GM21515 (cell line): Measurements from ENCODE around the gene ISX.
"Not testable (repeated sequence)": the region's sequence is repeated elsewhere in the genome, so short reads cannot be mapped to it uniquely, and the experiment has no call there.

Experiments
- ATAC-seq: cut with Tn5 transposase; IDR thresholded peaks from one replicate; pipeline ENCODE4 v1.9.1; 2021; ENCODE audit not compliant: unreplicated experiment

ISX gene

DNA sequence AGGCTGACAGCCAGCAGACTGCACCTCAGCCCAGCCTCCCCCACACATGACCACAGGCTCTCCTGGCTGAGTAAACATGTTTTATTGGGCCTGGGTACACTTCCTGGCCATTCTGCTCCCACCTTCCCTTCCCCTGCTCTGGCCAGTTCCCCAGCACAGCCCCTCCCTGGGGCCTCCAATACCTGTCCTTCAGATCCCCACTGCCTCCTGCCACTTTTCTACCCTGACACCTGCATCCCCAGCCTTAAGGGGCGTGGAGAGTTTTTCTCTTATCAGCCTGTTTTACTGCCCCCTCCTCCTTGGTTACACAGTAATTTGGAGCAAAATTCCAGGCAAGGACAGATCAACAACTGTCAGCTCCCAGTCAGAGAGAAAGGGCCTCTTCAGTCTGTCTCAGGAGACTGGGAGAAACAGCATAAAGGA is at the start of gene ISX:
TSS of gene ISX (plus strand) at position 363 of the 423 bp plus-strand sequence. CDS start 930 bp downstream, outside the sequence.
- no peak for ATAC-seq

DNA sequence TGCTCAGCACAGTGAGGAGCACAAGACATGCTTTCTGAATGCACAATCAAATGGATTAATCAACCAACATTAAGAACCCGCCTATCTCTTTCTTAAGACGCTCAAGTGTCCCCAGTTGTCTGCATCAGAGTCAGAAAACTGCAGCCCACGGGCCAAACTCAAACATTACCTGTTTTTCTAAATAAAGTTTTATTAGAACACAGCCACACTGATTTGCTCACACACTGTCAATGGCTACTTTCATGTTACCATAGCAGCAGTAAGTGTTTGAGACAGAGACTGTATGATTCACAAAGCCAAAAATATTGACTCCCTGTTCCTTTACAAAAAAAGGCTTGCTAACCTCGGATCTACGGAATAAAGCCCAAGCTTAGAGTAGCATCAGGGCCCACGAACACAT is 49.0 kb upstream of the ISX start:
- no peak for ATAC-seq

DNA sequence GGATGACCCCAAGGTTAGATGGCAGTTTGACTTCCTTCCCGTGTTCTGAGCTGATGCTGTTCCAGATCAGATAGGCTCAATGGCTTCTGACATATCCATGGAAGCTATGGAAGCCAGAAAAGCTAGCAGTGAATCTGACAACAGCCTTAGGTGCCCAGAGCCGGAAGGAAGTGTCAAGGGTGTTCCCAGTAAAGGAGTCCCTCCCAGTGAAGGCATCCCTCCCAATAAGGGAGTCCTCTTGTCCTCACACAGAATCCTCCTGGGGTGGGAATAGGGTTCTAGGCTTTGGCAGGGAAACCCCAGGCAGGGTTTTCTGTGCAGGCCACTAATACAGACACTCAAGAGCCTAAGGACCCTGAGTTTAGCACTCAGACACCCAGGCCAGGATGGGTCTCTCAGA is 47.0 kb upstream of the ISX start:
- ATAC-seq, result no peak

DNA sequence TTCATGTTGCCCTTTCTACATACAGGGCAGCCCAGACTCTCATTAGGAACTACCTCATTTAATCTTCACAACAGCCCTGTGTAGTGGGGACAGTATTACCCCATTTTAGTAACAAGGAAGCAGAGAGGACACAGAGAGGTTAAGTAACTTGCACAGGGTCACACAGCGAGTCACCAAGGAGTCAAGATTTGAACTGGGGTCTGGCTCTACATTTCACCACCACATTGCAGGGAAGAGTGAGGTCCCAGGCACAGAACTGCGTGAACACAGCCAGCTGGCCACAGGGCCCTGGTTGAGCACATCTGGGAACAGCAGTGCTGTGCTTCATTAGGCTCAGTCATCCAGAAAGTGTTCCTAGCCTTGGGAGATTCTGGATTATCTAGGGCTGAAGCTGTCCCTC is 45.4 kb upstream of the ISX start:
- ATAC-seq, result no peak

DNA sequence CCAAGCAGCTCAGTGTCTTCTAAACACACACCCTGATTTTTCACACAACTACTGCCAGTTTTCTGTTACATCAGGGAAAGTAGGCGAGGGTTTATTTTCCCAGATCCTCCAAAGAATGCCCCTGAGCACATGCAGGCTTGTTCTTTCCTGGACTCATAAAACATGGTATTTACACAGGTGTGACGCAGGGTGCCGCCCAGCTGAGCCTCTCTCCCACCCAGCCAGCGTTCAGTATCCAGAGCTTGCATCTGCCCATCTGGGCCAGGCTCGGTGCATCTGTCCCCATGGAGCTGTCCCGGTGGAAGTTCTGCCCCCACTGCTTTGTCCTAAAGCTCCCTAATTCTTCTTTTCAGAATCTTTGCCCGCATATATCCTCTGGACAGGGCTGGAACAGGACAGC is 44.8 kb upstream of the ISX start:
- no peak for ATAC-seq

DNA sequence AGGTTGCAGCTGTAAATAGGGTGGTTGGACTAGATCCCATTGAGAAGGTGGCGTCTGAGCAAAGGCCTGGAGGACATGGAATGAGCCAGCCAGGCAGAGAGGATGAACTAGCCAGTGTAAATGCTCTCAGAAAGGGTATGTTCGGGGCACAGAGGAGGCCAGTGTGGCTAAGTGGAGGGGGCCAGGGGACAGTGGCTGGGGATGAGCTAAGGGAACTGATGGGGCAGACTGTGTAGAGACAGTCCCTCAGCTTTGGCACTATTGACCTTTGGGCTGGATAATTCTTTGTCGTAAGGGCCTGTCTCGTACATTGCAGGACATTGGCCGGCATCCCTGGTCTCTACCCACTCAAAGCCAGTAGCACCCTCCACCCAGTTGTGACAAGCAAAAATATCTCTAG is 43.7 kb upstream of the ISX start:
- ATAC-seq, result no peak

DNA sequence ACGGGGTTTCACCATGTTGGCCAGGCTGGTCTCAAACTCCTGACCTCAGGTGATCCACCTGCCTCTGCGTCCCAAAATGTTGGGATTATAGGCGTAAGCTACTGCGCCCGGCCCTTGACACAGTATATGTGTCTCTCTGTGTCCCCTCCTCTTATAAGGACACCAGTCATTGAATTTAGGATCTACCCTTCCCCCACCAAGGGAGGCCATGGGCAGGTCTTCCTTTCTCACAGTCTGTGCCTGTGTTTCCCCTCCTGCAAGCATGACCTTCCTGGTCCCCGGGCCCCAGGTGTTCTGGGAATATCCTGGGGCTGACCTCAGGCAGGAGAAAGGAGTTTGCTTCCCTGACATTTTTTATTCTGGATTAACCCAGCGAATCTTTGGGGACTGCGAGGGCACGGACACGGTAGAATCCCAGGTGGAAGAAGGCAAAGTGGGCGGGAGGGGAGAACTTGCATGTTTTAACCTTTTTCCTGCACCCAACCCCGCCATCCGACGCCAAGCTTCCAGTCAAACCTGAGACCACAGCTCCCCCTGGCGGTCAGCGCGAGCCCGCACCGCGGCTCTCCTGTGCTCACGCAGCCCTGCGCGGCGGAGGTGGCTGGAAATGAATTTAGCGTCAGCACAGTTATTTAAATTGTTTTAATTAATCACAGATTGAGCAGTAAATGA is 42.1 kb upstream of the ISX start:
- no peak for ATAC-seq

DNA sequence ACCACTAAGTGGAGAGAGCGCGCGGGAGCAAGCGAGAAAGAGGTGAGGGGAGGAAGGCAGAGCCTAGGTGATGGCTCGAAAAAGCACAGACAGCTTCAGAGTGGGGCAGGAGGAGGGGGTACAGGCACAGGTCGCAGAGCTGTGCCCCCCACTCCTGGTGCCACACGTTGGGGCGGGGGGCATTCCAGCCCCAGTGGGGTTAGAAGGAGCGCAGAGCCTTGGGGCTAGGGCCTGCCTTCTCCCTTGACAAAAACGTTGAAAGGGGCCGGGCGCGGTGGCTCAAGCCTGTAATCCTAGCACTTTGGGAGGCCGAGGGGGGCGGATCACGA is 41.6 kb upstream of the ISX start:
- ATAC-seq, result no peak

DNA sequence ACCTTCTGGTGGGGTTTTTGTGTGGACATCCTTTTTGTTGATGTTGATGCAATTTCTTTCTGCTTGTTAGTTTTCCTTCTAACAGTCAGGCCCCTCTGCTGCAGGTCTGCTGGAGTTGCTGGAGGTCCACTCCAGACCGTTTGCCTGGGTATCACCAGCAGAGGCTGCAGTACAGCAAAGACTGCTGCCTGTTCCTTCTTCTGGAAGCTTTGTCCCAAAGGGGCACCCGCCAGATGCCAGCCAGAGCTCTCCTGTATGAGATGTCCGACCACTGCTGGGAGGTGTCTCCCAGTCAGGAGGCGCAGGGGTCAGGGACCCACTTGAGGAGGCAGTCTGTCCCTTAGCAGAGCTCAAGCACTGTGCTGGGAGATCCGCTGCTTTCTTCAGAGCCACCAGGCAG is 35.8 kb upstream of the ISX start:
- ATAC-seq, result not testable (repeated sequence)

DNA sequence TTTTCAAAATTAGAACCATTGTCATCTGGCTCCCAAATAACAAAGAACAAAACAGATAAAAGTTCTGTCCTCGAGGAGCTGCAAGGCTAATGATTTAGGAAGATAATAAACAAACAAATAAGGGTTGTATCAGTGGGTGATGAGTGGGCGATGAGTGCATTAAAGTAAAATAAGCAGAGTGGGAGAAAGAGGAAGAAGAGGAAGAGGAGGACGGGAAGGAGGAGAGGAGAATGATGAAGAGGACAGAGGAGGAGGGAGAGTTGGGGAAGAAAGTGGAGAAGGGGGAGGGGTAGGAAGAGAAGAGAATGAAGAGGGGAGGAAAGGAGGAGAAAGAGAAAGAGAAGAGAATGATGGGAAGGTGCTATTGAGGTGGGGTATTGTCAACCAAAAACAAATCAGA is 33.4 kb upstream of the ISX start:
- ATAC-seq, result no peak

DNA sequence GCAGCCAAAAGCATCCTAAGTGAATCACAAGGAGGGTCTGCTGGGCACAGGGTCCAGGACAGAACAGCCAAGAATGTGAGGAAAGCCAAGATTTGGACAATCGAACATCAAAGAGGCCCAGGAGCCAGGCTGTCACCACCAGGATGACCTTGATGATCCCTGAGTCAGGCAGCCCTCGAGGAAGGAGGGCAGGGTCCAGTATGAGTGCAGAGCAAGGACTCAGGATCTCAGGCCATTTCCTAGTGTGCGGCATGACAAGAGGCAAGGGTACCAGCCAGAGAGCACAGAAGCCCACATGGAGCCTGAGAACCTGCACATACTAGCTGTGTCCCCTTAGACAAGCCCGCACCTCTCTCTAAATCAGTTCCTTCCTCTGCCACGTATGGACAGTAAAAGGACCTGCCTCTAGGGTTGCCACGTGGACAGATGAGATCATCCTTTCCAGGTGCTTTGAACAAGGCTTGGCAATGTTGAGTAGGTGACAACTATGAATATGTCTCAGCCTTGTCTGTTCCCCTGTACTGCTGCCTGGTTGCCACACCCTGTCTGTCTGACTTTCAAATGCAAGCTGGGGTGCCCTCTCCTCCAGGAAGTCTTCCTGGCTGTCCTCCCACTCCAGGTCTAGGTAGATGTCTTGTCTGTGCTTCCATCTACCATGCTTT is 32.2 kb upstream of the ISX start:
- ATAC-seq, result no peak

DNA sequence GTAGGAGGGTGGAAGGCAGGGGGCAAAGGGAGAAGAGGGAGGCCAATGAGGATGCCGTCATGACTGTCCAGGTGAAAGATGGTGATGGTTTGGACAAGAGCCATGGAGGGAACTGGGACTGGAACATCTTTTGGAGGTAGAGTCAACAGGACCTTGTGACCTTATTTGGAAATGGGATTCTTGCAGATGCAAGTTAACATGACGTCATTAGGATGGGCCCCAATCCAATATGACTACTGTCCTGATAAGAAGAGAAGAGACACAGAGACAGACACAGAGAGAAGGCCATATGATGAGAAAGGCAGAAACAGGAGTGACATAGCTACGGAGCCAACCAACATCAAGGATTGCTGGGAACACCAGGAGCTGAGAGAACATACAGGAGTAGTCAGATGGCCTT is 31.0 kb upstream of the ISX start:
- no peak for ATAC-seq

DNA sequence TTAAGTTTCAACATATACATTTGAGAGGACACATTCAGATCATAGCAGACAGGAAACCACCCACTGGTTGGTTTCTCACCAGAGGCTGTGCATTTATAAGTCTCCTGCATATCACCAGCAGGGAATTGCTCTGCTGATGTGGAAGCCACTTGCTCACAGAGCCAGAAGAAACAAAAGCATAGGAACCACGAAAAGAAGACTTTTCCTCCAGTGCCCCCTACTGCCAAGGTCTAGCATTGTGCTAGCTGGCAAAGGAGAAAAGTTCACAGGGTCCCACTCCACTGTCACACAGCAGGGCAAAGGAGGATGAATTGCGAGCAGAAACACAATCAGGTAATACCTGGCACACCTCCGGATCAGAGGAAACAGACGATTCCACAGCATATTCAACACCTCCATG is 28.9 kb upstream of the ISX start:
- no peak for ATAC-seq

DNA sequence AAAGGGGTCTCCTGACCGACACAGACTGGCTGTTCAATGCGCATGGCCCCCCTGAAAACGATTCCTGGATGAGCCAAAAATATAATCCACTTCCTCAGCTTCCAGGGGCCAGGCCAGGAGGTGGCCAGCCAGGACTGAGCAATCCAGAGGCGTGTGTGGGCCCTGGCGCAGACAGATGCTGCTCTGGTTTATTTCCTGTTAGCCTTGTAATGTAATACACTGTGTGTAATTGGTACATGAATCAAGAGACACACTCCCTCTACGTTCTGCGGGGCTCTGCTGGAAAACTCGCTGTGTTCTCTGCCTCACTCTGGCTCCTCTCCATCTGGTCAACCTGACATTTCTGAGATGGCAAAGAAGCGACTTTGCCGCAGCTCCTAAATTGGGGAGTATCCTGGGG is 26.3 kb upstream of the ISX start:
- ATAC-seq, result no peak

DNA sequence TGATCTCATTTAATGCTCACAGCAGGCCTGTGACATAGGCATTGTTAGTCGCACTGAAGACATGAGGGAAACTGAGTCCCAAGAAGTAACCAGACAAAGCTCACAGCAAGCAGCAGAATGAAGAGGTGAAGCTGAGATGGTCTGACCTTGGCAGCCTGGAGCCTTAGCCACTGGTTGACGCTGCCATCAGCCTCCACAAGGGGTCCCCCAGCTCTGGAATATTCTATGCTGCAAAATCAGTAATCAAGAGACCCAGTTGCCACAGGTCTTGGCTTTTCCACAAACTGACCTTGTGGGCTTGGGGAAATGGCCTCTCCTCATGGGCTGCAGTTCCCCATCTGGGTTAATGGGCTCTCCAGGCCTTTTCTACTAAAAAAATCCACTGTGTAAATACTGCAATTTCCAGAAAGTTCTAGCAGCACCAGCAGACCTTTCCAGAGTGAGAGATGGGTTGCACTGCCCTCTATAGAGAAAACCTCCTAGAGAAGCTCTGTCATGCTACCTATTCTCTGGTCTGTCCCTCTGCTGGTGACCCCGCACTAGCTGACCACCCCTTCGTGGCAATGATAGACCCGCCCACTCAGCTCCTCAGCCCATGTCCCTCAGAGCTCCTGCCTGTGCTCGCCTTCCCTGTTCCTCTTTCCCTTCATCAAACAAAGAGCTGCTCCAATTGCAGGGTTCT is 22.6 kb upstream of the ISX start:
- no peak for ATAC-seq

DNA sequence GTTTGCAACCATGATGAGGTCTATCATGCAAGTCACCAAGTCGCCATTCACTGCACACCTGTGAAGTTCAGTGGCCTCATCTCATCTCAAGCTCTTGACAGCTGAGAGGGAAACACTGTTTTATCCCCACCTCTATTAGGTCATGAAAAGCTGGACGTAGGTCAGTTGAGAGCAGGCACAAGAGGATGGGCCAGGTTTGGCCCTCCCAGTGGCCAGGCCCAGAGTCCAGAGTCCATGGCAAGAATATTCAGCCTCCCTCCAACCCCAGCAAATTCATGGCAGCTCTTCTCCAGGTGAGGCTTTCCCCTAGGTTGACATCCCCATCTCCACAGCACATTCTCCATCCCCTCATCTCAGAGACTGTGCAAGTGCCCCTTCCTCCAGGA is 22.0 kb upstream of the ISX start:
- no peak for ATAC-seq

DNA sequence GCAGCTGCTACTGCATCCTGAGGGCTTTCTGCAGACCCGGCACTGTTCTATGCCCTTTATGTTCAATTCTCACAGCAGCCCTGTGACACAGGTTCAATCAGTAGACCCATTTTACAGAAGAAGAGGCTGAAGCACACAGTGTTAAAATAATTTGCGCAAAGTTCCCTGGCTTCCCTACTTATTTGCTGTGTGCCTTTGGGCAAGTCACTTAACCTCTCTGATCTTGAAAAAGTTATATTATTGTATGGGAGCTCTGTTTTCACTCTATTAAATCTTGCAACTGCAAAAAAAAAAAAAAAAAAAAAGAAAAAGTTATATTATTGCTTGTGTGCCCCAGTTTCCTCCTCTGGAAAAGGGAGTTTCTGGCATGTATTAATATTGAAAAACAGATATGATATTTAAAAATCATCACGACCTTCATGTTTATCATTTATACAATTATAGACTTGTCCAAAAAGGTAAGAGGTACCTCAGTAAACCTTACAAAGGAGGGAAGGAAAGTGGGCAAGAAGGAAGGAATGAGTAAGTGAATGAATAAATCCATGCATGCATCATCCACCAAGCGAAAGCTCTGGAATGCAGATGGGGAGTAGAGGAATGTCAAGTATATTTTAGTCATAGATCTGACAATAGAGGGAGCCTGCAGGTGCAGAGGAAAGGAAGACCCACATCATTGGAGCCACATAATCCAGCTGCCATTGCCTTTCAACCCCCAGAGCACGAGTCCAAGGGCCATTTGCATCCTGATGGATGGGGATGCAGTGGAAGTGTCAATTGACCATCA is 21.2 kb upstream of the ISX start:
- ATAC-seq, result no peak

DNA sequence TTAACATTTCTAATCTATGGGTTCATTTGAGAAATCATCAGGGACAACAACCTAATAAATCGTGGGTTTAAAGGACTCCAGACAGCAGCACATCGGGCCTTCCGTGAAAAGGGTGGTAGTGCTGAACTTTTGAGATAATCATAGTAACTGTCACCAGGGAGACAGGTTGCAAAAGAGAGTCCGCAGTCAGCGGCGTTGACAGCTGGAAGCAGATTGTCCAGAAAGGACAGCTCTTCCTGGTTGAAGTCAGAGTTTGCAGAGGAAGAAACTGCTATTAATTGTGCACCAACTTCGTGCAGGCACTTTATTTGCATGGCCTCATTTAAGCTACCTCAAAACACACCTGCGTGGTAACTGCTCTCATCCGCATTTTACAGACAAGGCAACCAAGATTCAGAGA is 20.5 kb upstream of the ISX start:
- ATAC-seq, result no peak

DNA sequence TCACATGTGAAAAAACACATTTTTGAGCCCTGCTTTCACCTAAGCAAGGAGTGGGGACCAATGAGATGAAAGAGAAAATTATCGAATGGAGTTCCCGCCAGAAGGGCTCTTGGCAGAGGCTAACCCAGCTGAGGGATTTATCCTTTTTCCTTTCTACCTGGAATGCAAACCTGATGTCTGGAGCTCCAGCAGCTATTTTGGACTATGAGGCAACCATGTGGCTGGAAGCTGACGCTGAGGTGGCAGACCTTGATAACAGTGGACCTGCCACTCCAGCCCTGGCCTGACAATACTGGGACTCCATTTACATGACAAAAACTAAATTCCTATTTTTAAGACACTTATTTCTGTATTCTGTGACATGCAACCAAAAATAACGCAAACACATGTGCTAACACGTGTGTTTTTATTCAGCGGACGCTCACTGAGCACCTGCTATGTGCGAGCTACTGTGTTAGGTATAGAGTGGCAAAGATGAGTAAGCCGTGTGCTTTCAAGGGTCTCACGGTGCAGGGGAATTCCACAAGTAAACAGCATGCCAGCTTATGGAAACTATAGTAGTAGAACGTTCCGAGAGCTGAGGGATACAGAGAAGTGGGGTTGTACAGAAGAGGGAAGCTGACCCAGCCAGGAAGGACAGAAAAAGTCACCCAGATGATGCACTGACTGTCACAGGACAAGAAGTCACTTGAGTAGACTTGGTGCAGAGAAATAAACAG is 19.1 kb upstream of the ISX start:
- ATAC-seq, result no peak

DNA sequence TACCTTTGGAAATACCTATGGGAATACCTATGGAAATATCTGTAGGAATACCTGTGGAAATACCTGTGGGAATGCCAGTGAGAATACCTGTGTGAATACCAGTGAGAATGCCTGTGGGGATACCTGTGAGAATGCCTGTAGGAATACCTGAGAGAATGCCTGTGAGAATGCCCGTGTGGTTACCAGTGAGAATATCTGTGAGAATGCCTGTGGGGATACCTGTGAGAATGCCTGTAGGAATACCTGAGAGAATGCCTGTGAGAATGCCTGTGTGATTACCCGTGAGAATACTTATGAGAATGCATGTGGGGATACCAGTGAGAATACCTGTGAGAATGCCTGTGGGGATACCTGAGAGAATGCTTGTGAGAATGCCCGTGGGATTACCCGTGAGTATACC is 15.9 kb upstream of the ISX start:
- not testable (repeated sequence) for ATAC-seq

DNA sequence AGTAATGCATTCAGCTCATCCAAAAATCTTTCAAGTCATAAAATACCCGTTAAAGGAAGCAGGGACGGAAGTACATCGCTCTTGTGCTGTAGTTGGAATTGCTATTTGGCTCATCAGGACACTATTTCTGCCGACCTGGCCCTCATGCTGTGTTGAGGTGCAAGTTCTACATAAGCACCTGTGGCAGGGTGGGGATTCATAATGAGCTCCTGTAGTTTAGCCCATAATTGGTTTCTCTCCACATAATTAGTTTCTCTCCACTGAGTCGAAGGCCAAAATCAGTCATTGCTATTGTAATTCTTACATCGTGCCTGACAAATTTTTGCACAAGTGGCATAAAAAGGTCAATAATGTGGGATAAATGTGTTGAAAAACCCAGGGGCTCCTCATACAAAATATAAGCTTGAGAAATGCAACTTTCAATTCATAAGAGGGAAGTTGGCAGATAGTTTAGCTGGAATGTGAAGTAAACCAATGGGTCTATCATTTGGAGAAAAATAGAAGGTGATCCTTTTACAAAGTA is 14.9 kb upstream of the ISX start:
- no peak for ATAC-seq
